Measurements from ENCODE around the gene GSTT4.
"Not testable (repeated sequence)": the region's sequence is repeated elsewhere in the genome, so short reads cannot be mapped to it uniquely, and the experiment has no call there.

Gene GSTT4

GRCh38 chr22:23984430-23984829 lies 20.8 kb downstream of the GSTT4 start:
- DNase-seq = no peak

GRCh38 chr22:23980567-23980966 lies 24.7 kb downstream of the GSTT4 start:
- DNase-seq = not testable (repeated sequence)

- DNase-seq = not testable (repeated sequence)
These were observed 25.6 kb downstream of the GSTT4 start, which contains the start of gene GSTT2 for GRCh38 chr22:23979557-23980240. Gene GSTT2 (plus strand): TSS chr22:23980134.

- DNase-seq = not testable (repeated sequence)
These were observed 27.9 kb downstream of the GSTT4 start for GRCh38 chr22:23977304-23977703.

- not testable (repeated sequence) for DNase-seq
These were observed 30.4 kb downstream of the GSTT4 start for GRCh38 chr22:23974836-23975352.

- not testable (repeated sequence) for DNase-seq
These were observed 30.9 kb downstream of the GSTT4 start, which contains the start of gene DDT for GRCh38 chr22:23974345-23974744. Gene DDT (minus strand): TSS chr22:23974441. CDS start chr22:23974414, 27 bp downstream.

GRCh38 chr22:23971927-23972326 lies 33.3 kb downstream of the GSTT4 start:
- not testable (repeated sequence) for DNase-seq

GRCh38 chr22:23970816-23971486 lies 34.3 kb downstream of the GSTT4 start:
- DNase-seq = no peak

- no peak for DNase-seq
These were observed 35.0 kb downstream of the GSTT4 start for GRCh38 chr22:23970201-23970641.

- DNase-seq = no peak
These were observed 36.2 kb downstream of the GSTT4 start for GRCh38 chr22:23969071-23969470.

- DNase-seq = not testable (repeated sequence)
These were observed 38.7 kb downstream of the GSTT4 start, which contains the start of gene DDTL for GRCh38 chr22:23966568-23966967. Gene DDTL (plus strand): TSS chr22:23966888. CDS start chr22:23966915, 27 bp downstream.

GRCh38 chr22:23966094-23966493 lies 39.2 kb downstream of the GSTT4 start:
- not testable (repeated sequence) for DNase-seq

GRCh38 chr22:23961084-23961771 lies 44.0 kb downstream of the GSTT4 start, which contains the start of gene GSTT2B:
Gene GSTT2B (minus strand): TSS chr22:23961195. CDS start chr22:23961131, 64 bp downstream.
- DNase-seq = not testable (repeated sequence)

- peak; percentile 80 for DNase-seq
These were observed 48.9 kb downstream of the GSTT4 start for GRCh38 chr22:23956301-23956900.

- DNase-seq = not testable (repeated sequence)
These were observed 49.4 kb downstream of the GSTT4 start for GRCh38 chr22:23955886-23956285.

- DNase-seq = not testable (repeated sequence)
These were observed 50.3 kb downstream of the GSTT4 start for GRCh38 chr22:23954991-23955305.

- DNase-seq = not testable (repeated sequence)
These were observed 50.9 kb downstream of the GSTT4 start for GRCh38 chr22:23954193-23954990.

GRCh38 chr22:23953485-23953884 lies 51.8 kb downstream of the GSTT4 start:
- DNase-seq = not testable (repeated sequence)

- not testable (repeated sequence) for DNase-seq
These were observed 52.4 kb downstream of the GSTT4 start for GRCh38 chr22:23952794-23953405.

- not testable (repeated sequence) for DNase-seq
These were observed 53.9 kb downstream of the GSTT4 start for GRCh38 chr22:23951383-23951782.

- not testable (repeated sequence) for DNase-seq
These were observed 55.5 kb downstream of the GSTT4 start for GRCh38 chr22:23949764-23950163.
